ENCODE results near the gene CBX6.

GRCh38 chr22:38866024-38866398 is 6.0 kb downstream of the CBX6 start:
- no peak for TF ChIP-seq CTCF (conservative IDR thresholded peaks at IDR 0.05; ENCODE audit: low read length)
- TF ChIP-seq EZH2phosphoT487 (IDR thresholded peaks at IDR 0.05; ENCODE audit: borderline replicate concordance) = no peak

Measured in Loucy (cell line).